Measurements from ENCODE around the gene TBC1D30.

DNA sequence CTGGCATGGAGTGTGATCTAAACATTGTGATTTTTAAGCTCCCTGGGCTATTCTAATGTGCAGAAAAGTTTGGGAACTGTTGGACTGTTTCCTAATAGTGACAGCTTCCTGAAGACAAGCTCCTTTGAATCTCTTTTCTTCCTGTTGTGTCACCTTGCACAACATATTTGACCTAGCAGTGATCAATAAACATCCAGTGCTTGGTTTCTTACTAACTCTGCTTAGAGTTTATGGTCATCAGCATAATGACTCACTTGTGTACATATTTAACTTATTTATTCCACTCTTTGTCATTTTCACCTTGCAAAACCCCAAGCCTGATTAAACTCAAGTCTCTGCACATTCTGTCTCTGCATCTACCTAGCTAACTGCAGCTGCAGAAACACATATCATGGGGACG, 27.3 kb upstream of the TBC1D30 start:
- TF ChIP-seq, protein P1, sequence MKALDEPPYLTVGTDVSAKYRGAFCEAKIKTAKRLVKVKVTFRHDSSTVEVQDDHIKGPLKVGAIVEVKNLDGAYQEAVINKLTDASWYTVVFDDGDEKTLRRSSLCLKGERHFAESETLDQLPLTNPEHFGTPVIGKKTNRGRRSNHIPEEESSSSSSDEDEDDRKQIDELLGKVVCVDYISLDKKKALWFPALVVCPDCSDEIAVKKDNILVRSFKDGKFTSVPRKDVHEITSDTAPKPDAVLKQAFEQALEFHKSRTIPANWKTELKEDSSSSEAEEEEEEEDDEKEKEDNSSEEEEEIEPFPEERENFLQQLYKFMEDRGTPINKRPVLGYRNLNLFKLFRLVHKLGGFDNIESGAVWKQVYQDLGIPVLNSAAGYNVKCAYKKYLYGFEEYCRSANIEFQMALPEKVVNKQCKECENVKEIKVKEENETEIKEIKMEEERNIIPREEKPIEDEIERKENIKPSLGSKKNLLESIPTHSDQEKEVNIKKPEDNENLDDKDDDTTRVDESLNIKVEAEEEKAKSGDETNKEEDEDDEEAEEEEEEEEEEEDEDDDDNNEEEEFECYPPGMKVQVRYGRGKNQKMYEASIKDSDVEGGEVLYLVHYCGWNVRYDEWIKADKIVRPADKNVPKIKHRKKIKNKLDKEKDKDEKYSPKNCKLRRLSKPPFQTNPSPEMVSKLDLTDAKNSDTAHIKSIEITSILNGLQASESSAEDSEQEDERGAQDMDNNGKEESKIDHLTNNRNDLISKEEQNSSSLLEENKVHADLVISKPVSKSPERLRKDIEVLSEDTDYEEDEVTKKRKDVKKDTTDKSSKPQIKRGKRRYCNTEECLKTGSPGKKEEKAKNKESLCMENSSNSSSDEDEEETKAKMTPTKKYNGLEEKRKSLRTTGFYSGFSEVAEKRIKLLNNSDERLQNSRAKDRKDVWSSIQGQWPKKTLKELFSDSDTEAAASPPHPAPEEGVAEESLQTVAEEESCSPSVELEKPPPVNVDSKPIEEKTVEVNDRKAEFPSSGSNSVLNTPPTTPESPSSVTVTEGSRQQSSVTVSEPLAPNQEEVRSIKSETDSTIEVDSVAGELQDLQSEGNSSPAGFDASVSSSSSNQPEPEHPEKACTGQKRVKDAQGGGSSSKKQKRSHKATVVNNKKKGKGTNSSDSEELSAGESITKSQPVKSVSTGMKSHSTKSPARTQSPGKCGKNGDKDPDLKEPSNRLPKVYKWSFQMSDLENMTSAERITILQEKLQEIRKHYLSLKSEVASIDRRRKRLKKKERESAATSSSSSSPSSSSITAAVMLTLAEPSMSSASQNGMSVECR (CRISPR knock-in tag; IDR thresholded peaks at IDR 0.05), result no peak
- no peak for TF ChIP-seq ZNF274 (IDR thresholded peaks at IDR 0.05; ENCODE audit: borderline replicate concordance, low read depth, low read length)
- no peak for TF ChIP-seq ZZZ3 (IDR thresholded peaks at IDR 0.05)
- no peak for TF ChIP-seq E2F1 (CRISPR knock-in tag; IDR thresholded peaks at IDR 0.05)
- TF ChIP-seq MAFK (IDR thresholded peaks at IDR 0.05; ENCODE audit: low read length), result no peak
- TF ChIP-seq MBD2 (IDR thresholded peaks at IDR 0.05; ENCODE audit: borderline replicate concordance, low read depth), result no peak
- TF ChIP-seq YBX1 (IDR thresholded peaks at IDR 0.05), result no peak
- TF ChIP-seq RAD21 (CRISPR knock-in tag; conservative IDR thresholded peaks at IDR 0.05 in 1 of 2, IDR thresholded peaks at IDR 0.05 in 1 of 2), result no peak
- TF ChIP-seq MAZ (CRISPR knock-in tag; conservative IDR thresholded peaks at IDR 0.05 in 1 of 2, IDR thresholded peaks at IDR 0.05 in 1 of 2), result no peak
- TF ChIP-seq SLC30A9 (CRISPR knock-in tag; IDR thresholded peaks at IDR 0.05), result no peak
